ENCODE measurements around the gene C1QB.
"Not testable (repeated sequence)": the region's sequence is repeated elsewhere in the genome, so short reads cannot be mapped to it uniquely, and the experiment has no call there.

The C1QB gene

DNA sequence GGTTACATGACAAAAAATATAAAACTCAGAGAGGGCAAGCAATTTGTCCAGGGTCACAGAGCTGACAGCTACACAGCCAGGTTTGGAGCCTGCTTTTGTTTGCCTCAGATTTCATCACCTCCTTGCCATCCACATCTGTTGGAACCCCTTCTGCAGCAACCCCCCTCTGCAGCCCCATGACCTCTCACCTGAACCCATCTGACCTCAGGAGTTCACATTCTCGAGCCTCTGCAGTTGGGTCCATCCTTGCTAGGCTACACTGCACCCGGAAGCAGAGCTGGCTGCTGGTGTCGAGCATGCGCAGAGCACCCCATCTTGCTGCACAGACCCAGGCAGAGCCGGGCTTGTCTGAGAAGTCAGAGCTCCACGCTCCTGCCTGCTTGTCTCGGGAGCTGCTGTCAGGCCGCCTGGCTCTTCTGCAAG, 10.0 kb downstream of the C1QB start:
- DNase-seq (ENCODE audit: low read depth in 2 of 2) = no peak

DNA sequence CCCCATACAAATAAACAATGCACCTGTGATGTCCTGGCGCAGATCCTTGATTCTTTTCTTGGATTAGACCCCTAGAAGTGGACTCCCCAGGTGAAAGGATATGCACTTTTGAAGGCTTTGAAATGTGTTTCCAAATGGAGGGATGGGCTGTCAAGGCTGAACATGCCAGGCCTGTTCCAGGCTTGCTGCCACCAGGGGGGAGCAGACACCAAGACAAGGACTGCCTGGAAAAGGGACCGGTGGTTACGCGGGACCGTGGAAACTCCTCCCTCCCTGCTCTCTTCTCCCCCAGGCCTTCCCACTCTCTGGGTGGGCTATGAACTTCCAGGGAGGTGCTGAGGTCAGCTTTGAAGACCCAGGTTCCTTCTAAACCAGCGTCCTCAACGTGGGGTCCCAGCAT, 12.7 kb downstream of the C1QB start:
- no peak for DNase-seq (ENCODE audit: low read depth in 2 of 2)

DNA sequence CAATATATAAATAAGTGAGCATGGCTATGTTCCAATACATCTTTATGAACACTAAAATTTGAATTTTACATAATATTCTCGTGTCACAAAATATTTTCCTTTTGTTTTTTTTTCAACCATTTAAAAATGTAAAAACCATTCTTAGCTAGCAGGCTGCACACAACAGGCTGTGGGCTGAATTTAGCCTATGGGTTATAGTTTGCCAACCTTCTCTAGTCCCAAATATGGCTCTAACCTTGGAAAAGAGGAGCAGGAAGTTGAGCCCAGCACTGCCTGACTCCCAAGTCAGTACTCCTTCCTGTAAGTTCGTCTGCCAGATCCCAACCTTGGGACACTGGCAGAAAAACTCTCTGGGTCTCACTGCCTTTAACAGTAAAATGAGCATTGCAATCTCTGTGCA, 13.4 kb downstream of the C1QB start:
- no peak for DNase-seq (ENCODE audit: low read depth in 2 of 2)

DNA sequence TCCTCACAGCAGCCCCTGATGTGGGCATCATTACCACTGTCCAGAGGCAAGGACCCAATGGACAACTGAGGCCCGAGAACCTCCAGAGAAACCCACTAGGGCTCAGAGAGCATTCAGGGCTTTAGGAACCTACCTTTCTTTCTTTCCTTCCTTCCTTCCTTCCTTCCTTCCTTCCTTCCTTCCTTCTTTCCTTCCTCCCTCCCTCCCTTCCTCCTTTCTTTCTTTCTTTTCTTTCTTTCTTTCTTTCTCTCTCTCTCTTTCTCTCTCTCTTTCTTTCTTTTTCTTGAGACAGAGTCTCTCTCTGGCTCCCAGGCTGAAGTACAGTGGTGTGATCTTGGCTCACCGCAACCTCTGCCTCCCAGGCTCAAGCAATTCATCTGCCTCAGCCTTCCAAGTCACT, 15.8 kb downstream of the C1QB start:
- DNase-seq (ENCODE audit: low read depth in 2 of 2) = not testable (repeated sequence)

DNA sequence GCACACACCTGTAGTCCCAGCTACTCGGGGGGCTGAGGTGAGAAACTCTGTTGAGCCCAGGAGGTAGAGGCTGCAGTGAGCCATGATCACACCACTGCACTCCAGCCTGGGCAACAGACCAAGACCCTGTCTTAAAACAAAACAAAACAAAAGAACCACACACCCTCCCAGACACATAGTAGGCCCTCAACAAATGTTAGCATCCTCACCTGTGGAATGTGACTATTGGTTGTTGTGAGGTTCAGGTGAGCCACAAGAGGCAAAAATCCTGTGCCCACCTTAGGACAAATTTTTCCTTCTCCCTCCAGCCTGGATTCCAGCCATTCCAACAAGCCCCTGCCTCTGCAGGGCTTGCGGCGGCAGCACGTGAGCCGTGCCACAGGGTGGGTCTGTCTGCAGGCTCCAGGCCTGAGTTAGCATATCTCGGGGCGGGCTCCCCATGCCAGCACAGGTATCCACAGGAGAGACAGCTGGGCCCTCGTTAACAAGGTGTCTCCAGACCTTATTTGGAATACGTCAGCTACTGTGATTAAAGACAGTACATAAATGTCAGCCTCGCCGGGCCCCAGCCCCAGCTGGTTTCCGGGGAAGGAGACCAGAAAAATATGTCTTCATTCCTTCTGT, 17.4 kb downstream of the C1QB start:
- no peak for DNase-seq (ENCODE audit: low read depth in 2 of 2)

- DNase-seq (ENCODE audit: low read depth in 2 of 2) = no peak
These were observed 19.0 kb downstream of the C1QB start for GRCh38 chr1:22671999-22672398.

DNA sequence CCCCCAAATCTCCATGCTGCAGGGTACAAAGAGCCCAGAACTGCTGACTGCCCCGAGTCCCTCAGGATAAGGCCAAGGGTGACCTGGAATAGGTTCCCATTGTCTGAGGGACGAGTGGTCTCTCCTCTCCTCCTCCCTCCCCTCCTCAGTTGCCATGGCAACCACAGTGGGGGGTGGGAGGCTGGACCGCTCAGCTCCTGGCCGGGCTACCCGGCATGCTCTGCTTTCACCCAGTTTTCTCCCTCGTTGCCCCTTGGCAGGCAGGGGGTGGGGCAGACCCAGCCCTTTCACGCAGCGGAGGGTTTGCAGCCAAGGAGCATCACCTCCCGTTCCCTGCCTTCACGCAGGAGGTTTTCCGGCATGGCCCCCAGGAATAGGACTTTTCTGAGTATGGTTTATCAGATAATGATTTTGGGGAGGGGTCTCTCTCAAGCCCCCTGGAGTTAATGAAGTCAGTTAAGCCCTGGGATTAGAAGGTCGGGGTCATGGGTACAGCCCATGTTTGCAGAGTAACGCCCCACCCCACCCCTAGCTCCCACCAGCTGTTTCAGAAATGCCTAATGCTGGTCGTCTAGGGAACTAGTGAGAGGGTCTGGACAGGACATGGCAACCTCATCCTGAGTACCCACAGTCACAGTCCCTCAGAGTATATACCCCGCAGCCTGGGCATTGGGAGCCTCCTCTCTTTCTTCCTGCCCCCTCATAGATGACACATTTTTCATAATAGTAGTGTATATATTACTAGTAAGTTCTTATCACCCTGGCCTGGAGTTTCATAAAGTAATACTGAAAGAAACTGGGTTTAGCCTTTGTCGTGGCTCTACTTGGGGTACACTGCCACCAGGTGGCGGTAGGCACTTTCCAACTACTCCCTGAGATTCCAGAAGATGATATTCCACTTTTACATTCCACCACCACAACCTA, 20.7 kb downstream of the C1QB start:
- DNase-seq (ENCODE audit: low read depth in 2 of 2) = no peak

- DNase-seq (ENCODE audit: low read depth in 2 of 2) = no peak
These were observed 21.3 kb downstream of the C1QB start for GRCh38 chr1:22674410-22674749.

GRCh38 chr1:22676151-22676550, 23.1 kb downstream of the C1QB start:
- DNase-seq (ENCODE audit: low read depth in 2 of 2) = not testable (repeated sequence)

DNA sequence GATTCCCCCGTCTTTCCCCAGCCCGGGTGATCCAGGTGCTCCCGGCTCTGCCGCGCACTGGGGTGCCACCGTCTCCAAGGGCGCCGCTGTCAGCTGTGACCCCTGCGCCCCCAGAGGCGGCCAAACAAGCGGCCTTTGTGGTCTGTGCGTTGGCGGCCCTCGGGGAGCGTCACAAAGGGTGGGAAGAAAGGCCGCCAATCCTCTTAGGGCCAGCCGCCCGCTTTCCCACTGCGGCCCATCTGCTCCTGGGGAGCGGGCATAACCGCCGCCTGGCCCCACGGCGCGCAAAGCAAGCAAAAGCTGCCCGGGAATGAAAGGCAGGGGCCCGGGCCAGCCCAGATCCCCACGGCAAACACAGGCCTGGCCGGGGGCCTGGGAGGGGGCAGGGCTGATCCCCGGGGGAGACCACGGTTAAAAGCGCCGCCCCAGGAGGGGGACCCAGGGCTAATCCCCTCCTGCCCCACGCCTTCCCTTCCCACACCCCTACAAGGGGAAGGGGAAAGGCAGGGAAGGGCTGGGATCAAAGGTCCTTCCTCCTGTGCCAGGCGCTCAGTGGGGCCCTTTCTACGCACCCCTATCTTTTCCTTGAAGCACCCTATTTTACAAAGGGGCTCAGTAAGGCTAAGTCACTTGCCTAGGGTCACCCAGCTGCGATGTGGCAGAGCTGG, 24.0 kb downstream of the C1QB start:
- no peak for DNase-seq (ENCODE audit: low read depth in 2 of 2)

GRCh38 chr1:22677931-22678896, 25.2 kb downstream of the C1QB start:
- DNase-seq (ENCODE audit: low read depth in 2 of 2) = no peak

GRCh38 chr1:22680726-22681125, 27.7 kb downstream of the C1QB start:
- DNase-seq (ENCODE audit: low read depth in 2 of 2) = no peak

GRCh38 chr1:22681556-22682276, 28.7 kb downstream of the C1QB start:
- DNase-seq (ENCODE audit: low read depth in 2 of 2) = no peak

GRCh38 chr1:22683547-22683946, 30.5 kb downstream of the C1QB start:
- no peak for DNase-seq (ENCODE audit: low read depth in 2 of 2)

DNA sequence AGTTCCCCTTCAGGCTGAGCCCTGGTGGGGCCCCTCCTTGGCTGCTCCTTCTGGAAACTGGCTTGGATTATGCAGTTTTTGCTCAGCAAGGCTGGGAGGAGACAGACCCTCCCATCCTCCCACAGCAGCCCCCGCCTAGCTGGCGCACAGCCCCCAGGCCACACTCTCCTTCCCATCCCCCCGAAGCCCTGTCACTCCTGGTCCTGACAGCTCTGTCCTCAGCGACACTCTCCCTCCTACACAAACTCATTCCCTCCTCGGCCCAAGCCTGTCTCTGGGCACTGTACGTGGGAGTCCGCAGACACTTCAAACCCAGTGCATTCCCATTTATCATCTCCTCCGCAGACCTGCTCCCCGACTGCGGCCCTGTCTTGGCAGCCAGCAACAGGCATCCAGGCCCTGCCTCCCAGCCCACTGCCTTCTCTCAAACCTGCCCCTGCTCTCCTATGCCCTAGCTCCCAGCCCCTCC, 32.6 kb downstream of the C1QB start:
- DNase-seq (ENCODE audit: low read depth in 2 of 2) = no peak

DNA sequence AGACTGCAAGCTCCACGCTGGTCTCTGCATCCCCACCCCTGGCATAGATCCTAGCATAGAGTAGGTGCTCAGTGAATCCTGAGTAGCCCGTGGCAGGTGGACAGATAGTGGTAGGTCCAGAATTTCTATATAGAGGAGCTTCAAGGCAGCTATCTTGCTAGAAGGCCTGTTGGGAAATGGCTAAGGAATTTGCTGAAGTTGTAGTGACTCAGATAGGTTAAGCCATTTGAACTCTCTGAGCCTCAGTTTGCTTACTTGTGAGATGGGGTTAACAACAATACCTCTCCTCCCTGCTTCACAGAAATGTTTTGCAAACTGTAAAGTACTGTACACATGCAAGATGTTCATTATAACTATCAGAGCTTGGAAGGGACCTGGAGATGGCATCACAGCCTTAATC, 34.2 kb downstream of the C1QB start:
- DNase-seq (ENCODE audit: low read depth in 2 of 2) = no peak

DNA sequence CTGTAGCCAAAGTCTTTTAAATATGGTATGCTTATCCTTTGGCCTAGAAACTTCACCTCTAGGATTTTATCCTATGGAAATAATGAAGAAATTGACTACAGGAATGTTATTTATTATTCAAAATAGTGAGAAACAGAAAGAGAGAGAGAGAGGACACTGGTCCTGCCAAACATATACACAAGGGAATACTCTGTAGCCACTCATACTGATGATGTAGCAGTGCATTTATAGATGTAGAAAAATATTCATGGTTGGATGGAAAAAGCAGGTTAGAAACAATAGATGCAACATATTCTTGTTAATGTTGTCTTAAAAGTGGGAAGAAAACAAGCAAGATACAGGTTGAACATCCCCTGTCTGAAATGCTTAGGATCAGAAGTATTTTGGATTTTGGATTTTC, 35.4 kb downstream of the C1QB start:
- DNase-seq (ENCODE audit: low read depth in 2 of 2) = no peak

- no peak for DNase-seq (ENCODE audit: low read depth in 2 of 2)
These were observed 36.5 kb downstream of the C1QB start for GRCh38 chr1:22689505-22689904.

- DNase-seq (ENCODE audit: low read depth in 2 of 2) = no peak
These were observed 38.2 kb downstream of the C1QB start for GRCh38 chr1:22691031-22691753.

GRCh38 chr1:22694172-22694571, 41.1 kb downstream of the C1QB start:
- no peak for DNase-seq (ENCODE audit: low read depth in 2 of 2)
